ENCODE measurements around the gene IL4I1.

GRCh38 chr19:49859682-49860335, 36.9 kb downstream of the IL4I1 start:
- TF ChIP-seq YY1 (IDR thresholded peaks at IDR 0.05; ENCODE audit: insufficient read depth, insufficient read length) (no peak), SUZ12 (IDR thresholded peaks at IDR 0.05; ENCODE audit: extremely low read depth, insufficient read depth, insufficient read length) (no peak)
